B cell (primary cell): ENCODE results near the gene IQCK. TPM values are rescaled to one million over a fixed set of nuclear protein-coding genes. Genes with fewer than 3 reads are reported as not detected.

Experiments used
- ATAC-seq: fragments of 200-7000 bp; cut with Tn5 transposase; one replicate; pipeline ENCODE4 v1.10.0; 2021; ENCODE audit warnings: low read depth, mild to moderate bottlenecking, moderate number of reproducible peaks, moderate library complexity
- CTCF ChIA-PET: fragments of 350-600 bp; sonication (Branson Sonifier 250); formaldehyde crosslinking; loops from one replicate; lab custom pipeline; 2021; ENCODE audit warnings: antibody characterized with exemption, inconsistent platforms; lab: Charles Lee
- POLR2A ChIA-PET: fragments of 350-600 bp; sonication (Branson Sonifier 250); formaldehyde crosslinking; loops from one replicate; lab custom pipeline; 2021; ENCODE audit warnings: antibody characterized with exemption; lab: Charles Lee
- DNase-seq: peaks from one replicate; pipeline ENCODE4 v3.0.0; 2013
- H2AFZ ChIP-seq: 2 replicates; pipeline ENCODE4 v1.6.1; 2012; ENCODE audit warnings: mild to moderate bottlenecking, low read depth, low read length; ENCODE audit not compliant: insufficient read depth, poor library complexity, severe bottlenecking
- H3K27ac ChIP-seq, 2 donors: 1 replicate in 1 of 2; 2 replicates in 1 of 2; pipeline ENCODE4 v1.5.1; 2012 to 2013; ENCODE audit warnings: low read length in 2 of 2, mild to moderate bottlenecking in 2 of 2, moderate library complexity in 1 of 2
- H3K27me3 ChIP-seq, 4 experiments: fragments of 200-600 bp in 1 of 4; sonication (generic) in 1 of 4; replicated peaks in 1 of 4; 1 replicate in 2 of 4; 2 replicates in 2 of 4; pipeline versions ENCODE4 v1.6.1 to v1.7.0; 2013 to 2016; ENCODE audit warnings: low read length in 3 of 4, mild to moderate bottlenecking in 2 of 4, mixed read lengths in 1 of 4, moderate library complexity in 1 of 4; ENCODE audit not compliant: insufficient read depth in 4 of 4, control insufficient read depth in 3 of 4; ENCODE audit errors: control extremely low read depth in 1 of 4
- H3K36me3 ChIP-seq, 2 experiments: replicated peaks in 1 of 2; 1 replicate in 1 of 2; 2 replicates in 1 of 2; pipeline versions ENCODE4 v1.6.1 to v1.7.1; 2013; ENCODE audit warnings: low read length in 1 of 2; ENCODE audit not compliant: insufficient read depth in 2 of 2, control insufficient read depth in 1 of 2; ENCODE audit errors: control extremely low read depth in 1 of 2, extremely low read depth in 1 of 2
- H3K4me1 ChIP-seq, 2 donors: fragments of 200-600 bp in 1 of 2; sonication (generic) in 1 of 2; 1 replicate in 1 of 2; 2 replicates in 1 of 2; pipeline versions ENCODE4 v1.5.1 to v1.6.1; 2013 to 2017; ENCODE audit warnings: low read length in 2 of 2; ENCODE audit not compliant: control insufficient read depth in 2 of 2, insufficient read depth in 2 of 2
- H3K4me2 ChIP-seq: replicated peaks from 2 replicates; pipeline ENCODE3; 2012; ENCODE audit warnings: mild to moderate bottlenecking, low read depth, low read length; ENCODE audit not compliant: poor library complexity, severe bottlenecking
- H3K4me3 ChIP-seq, 5 experiments: fragments of 200-600 bp in 1 of 5; sonication (generic) in 1 of 5; 1 replicate in 3 of 5; 2 replicates in 2 of 5; pipeline versions ENCODE4 v1.5.1 to v1.7.0; 2011 to 2016; ENCODE audit warnings: low read length in 4 of 5, mild to moderate bottlenecking in 4 of 5, low read depth in 2 of 5, control low read depth in 1 of 5, moderate library complexity in 1 of 5; ENCODE audit not compliant: insufficient read depth in 1 of 5; ENCODE audit errors: control extremely low read depth in 1 of 5, extremely low read depth in 1 of 5
- H3K79me2 ChIP-seq: fragments of 200-600 bp; sonication (generic); one replicate; pipeline ENCODE4 v1.6.0; 2016; ENCODE audit warnings: low read length; ENCODE audit not compliant: control insufficient read depth, insufficient read depth
- H3K9ac ChIP-seq: fragments of 200-600 bp; sonication (generic); 2 replicates; pipeline ENCODE4 v1.6.1; 2017; ENCODE audit warnings: mild to moderate bottlenecking, low read length, moderate library complexity
- H3K9me3 ChIP-seq, 3 donors: one replicate each; pipeline versions ENCODE4 v1.6.1 to v1.7.1; 2013; ENCODE audit warnings: low read length in 2 of 3; ENCODE audit not compliant: control insufficient read depth in 2 of 3, insufficient read depth in 1 of 3; ENCODE audit errors: control extremely low read depth in 1 of 3
- H4K20me1 ChIP-seq: 2 replicates; pipeline ENCODE4 v1.6.0; 2012; ENCODE audit warnings: mild to moderate bottlenecking, low read length; ENCODE audit not compliant: insufficient read depth, control insufficient read depth, poor library complexity, severe bottlenecking
- H3K27ac Mint-ChIP-seq: one replicate; pipeline ENCODE4 v1.8.0; 2021; ENCODE audit warnings: mixed read lengths
- H3K27me3 Mint-ChIP-seq: one replicate; pipeline ENCODE4 v1.8.0; 2021; ENCODE audit warnings: mixed read lengths
- H3K4me1 Mint-ChIP-seq: one replicate; pipeline ENCODE4 v1.8.0; 2021; ENCODE audit warnings: mixed read lengths
- H3K4me3 Mint-ChIP-seq: one replicate; pipeline ENCODE4 v1.8.0; 2021; ENCODE audit warnings: mixed read lengths
- H3K9me3 Mint-ChIP-seq: one replicate; pipeline ENCODE4 v1.8.0; 2022; ENCODE audit warnings: mixed read lengths; ENCODE audit not compliant: insufficient read depth
- EZH2 ChIP-seq: IDR thresholded peaks from 2 replicates; pipeline ENCODE4 v1.6.1; 2012; ENCODE audit warnings: borderline replicate concordance, low read depth, mild to moderate bottlenecking, moderate library complexity, low read length; ENCODE audit not compliant: insufficient read depth, poor library complexity, severe bottlenecking
- WGBS: methylation state at CpG from one replicate; pipeline ENCODE4 v1.1.5; 2013; ENCODE audit warnings: missing lambda C conversion rate; ENCODE audit not compliant: insufficient coverage; 5-methylcytosine and 5-hydroxymethylcytosine counted together
- intact Hi-C: fragments of 100-400 bp; cut with micrococcal nuclease; formaldehyde crosslinking; loops from one replicate; pipeline ENCODE4 v1.10.0; 2022
- polyA plus RNA-seq: library from polyadenylated mRNA; depleted of rRNA; stranded (reverse); fragments of >200 nt; gene quantifications from 2 replicates; pipeline ENCODE4 v1.2.3, GENCODE V29; 2012
- total RNA-seq, 2 donors: library from RNA; stranded (reverse); fragments of 120-200 nt in 1 of 2; gene quantifications; 1 replicate in 1 of 2; 2 replicates in 1 of 2; pipeline versions ENCODE4 v1.2.3 to v1.2.4, GENCODE V29; 2013 to 2022
- TF ChIP-seq, protein P1 (sequence below): fragments of 200-600 bp; IDR thresholded peaks from one replicate; pipeline ENCODE4 v1.8.0; 2022; ENCODE audit warnings: antibody characterized with exemption, mild to moderate bottlenecking

Gene IQCK
- total and polyA plus RNA-seq, 2 donors (not counting 1 experiment from before 2014, with no cell fraction given) = 1.00 to 3.0 TPM

DNA sequence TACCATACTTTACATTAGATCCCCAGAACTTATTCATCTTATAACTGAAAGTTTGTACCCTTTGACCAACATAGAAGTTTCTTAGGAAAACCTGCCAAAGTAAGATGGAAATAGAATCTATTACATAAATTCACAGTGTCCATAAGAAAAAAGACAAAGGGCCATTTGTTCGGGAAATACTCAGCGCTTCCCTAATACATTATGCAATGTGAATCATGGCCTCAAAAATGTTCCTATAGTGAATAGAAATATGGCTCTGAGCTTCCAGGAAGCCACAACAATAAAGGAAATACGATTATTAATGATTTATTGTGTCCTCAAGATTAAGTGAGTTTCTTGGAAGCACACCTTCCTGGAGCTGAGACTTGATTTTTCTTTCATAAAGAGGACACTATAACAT, 115.1 kb downstream of the IQCK start:
- ChIA-PET CTCF (no interaction called here), POLR2A (no interaction called here)
- Mint-ChIP-seq H3K27me3 (no peaks in the 10 kb centered on the region), H3K4me1 (peaks cover 3% of the 10 kb centered on the region), H3K27ac (no peak overlapping the region), H3K9me3 (no peaks in the 10 kb centered on the region), H3K4me3 (no peak overlapping the region)
- ATAC-seq (no peak), DNase-seq (no peak)
- Histone ChIP-seq H3K36me3 (no peaks in the 10 kb centered on the region), H3K27ac (no peak overlapping the region), H3K9me3 (no peaks in the 10 kb centered on the region), H3K4me3 (no peak overlapping the region), H3K79me2 (no peaks in the 10 kb centered on the region), H2AFZ (no peak overlapping the region), H3K9ac (no peak overlapping the region), H3K4me2 (no peak overlapping the region), H4K20me1 (no peaks in the 10 kb centered on the region), H3K27me3 (no peaks in the 10 kb centered on the region), H3K4me1 (peaks cover 0 to 5% of the 10 kb centered on the region in 2 donors)
- TF ChIP-seq, protein P1, sequence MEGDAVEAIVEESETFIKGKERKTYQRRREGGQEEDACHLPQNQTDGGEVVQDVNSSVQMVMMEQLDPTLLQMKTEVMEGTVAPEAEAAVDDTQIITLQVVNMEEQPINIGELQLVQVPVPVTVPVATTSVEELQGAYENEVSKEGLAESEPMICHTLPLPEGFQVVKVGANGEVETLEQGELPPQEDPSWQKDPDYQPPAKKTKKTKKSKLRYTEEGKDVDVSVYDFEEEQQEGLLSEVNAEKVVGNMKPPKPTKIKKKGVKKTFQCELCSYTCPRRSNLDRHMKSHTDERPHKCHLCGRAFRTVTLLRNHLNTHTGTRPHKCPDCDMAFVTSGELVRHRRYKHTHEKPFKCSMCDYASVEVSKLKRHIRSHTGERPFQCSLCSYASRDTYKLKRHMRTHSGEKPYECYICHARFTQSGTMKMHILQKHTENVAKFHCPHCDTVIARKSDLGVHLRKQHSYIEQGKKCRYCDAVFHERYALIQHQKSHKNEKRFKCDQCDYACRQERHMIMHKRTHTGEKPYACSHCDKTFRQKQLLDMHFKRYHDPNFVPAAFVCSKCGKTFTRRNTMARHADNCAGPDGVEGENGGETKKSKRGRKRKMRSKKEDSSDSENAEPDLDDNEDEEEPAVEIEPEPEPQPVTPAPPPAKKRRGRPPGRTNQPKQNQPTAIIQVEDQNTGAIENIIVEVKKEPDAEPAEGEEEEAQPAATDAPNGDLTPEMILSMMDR = no peak
- TF ChIP-seq EZH2 = no peak
- WGBS = no CpG with 5 or more reads among the region's 3 CpGs
- intact Hi-C loops = no loop called here

DNA sequence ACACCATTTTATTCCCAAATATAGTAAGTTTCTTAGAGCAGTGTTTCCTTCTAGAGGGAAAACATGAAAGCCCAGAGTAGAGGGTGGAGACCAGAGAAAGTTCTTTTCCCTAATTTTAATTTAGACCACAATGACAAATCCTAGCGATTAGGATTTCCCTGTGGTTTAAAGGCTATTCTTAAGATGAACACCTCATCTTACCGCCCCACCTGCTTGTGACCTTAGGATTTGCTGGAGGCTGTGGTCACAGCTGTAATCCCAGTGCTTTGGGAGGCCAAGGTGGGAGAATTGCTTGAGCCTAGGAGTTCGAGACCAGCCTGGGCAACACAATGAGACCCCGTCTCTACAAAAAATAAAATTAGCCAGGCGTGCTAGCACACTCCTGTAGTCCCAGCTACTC, 115.5 kb downstream of the IQCK start:
- no peak overlapping the region for H3K27ac Mint-ChIP-seq
- no peaks in the 10 kb centered on the region for H3K9me3 ChIP-seq
- no peak overlapping the region for H3K9ac ChIP-seq
- intact Hi-C loops = no loop called here
- ChIA-PET POLR2A (no interaction called here), CTCF (no interaction called here)
- DNase-seq = no peak
- no peak overlapping the region for H3K4me2 ChIP-seq
- no peaks in the 10 kb centered on the region for H3K36me3 ChIP-seq
- peaks cover 0 to 5% of the 10 kb centered on the region in 2 donors for H3K4me1 ChIP-seq
- 80% methylated on average over 1 of the region's 5 CpGs for WGBS
- no peak overlapping the region for H2AFZ ChIP-seq
- no peak overlapping the region for H3K4me3 ChIP-seq
- no peak for TF ChIP-seq EZH2
- TF ChIP-seq, protein P1 = no peak
- no peaks in the 10 kb centered on the region for H4K20me1 ChIP-seq
- no peak overlapping the region for H3K27ac ChIP-seq
- H3K27me3 ChIP-seq = no peaks in the 10 kb centered on the region
- H3K9me3 Mint-ChIP-seq = no peaks in the 10 kb centered on the region
- no peak for ATAC-seq
- H3K79me2 ChIP-seq = no peaks in the 10 kb centered on the region
- H3K4me1 Mint-ChIP-seq = peaks cover 3% of the 10 kb centered on the region
- no peak overlapping the region for H3K4me3 Mint-ChIP-seq
- H3K27me3 Mint-ChIP-seq = no peaks in the 10 kb centered on the region
